ENCODE data around the gene ERG.

- TF ChIP-seq POLR2A (IDR thresholded peaks at IDR 0.05; ENCODE audit: low read length) (no peak), GATA1 (IDR thresholded peaks at IDR 0.05; ENCODE audit: low read depth, low read length) (no peak)
These were observed 55.2 kb downstream of the ERG start for GRCh38 chr21:38443110-38443509.
